Measurements from ENCODE around the gene RHBG. TPM values are rescaled to one million over a fixed set of nuclear protein-coding genes. Genes with fewer than 3 reads are reported as not detected.

Gene RHBG
- total RNA-seq, 1 experiment from 2014 or later: 5.7 TPM

DNA sequence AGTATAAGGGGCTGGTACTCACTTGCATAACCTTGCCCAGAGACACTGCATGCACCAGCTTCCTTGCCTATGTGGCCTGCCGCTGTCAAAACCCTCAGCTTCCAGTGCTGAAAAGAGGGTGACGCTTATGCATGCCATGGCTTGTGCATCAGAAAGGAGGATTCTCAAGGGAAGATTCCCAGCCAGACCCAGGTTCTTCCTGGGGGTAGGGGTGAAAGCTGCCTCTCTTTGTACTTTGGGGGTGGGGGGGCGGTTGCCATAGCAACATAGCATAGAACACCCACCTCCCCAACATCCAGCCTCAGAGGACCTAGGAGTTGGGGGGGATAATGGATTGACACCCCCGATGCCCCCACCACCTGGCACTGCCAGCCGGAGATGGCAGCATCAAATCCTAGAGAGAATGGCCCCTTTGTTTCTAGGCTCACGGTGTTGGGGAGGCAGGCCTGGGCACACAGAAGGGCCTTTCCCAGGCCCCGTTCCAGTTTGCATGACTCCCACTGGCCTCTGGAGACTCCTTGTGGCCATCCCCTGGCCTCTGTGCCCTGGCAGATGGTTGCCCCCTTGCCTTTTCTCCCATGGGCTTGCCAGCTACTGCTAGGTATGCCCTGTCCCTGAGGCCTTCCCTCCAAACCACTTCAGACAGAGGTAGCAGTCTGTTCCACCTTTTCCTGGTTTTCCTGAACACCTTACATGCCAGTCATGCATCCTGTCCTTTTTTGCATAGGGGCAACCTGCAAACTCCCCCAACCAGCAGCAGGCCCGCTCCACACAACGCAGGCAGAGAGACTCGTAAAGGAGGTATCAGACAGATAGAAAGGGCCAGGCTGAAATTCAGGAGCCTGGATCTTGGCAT is 44.6 kb downstream of the RHBG start:
- DNase-seq (ENCODE audit: low read depth, low spot score) (no peak), ATAC-seq (no peak)
- Histone ChIP-seq H3K27ac (ENCODE audit: low read depth, low read length) (no peak overlapping the region), H3K9ac (ENCODE audit: low read length) (no peak overlapping the region), H2AFZ (ENCODE audit: low read depth, low read length, poor library complexity, severe bottlenecking) (no peak overlapping the region), H3K79me2 (ENCODE audit: insufficient read depth, low read length) (peaks cover 31% of the 10 kb centered on the region; the same call in 1 of the 2 replicates), H3K9me2 (ENCODE audit: insufficient read depth) (no peaks in the 10 kb centered on the region), H3K36me3 (ENCODE audit: control insufficient read depth in 1 of 2, insufficient read depth in 2 of 2, low read length in 2 of 2) (peaks cover 0 to 18% of the 10 kb centered on the region in 2 experiments; a peak in 1 of 4 replicates), H3K4me2 (ENCODE audit: low read length) (no peak overlapping the region), H3K9me3 (ENCODE audit: control insufficient read depth in 1 of 2, insufficient read depth in 1 of 2, low read depth in 1 of 2, low read length in 2 of 2) (no peaks in the 10 kb centered on the region), H4K20me1 (ENCODE audit: insufficient read depth) (no peaks in the 10 kb centered on the region), H3K4me1 (ENCODE audit: control insufficient read depth in 1 of 2, insufficient read depth in 2 of 2, low read length in 2 of 2) (peaks cover 0 to 7% of the 10 kb centered on the region in 2 experiments; a peak in 1 of 4 replicates), H3K27me3 (ENCODE audit: insufficient read depth, low read length) (no peaks in the 10 kb centered on the region), H3K4me3 (replicated peaks in 1 of 2; ENCODE audit: low read depth in 1 of 2, low read length in 2 of 2) (no peak overlapping the region)
- intact Hi-C loops (cut with micrococcal nuclease): no loop called here
- BruUV-seq (replicated peaks): no TSS peak
- ChIA-PET POLR2A (no interaction called here), RAD21 (ENCODE audit: low non-redundant PET in 1 of 2, low total read pairs in 2 of 2, uncharacterized antibody in 2 of 2, unreplicated experiment in 2 of 2) (no interaction called here), CTCF (interaction anchor here (0.7 kb wide), 1 partner anchor 276 kb away, joined by 5 read pairs; no protein-coding TSS in a partner anchor)
- TF ChIP-seq TCF7L2 (IDR thresholded peaks at IDR 0.05; ENCODE audit: borderline replicate concordance, extremely low read depth, insufficient read depth, insufficient read length) (no peak), SIN3A (IDR thresholded peaks at IDR 0.05; ENCODE audit: low read depth) (no peak), REST (IDR thresholded peaks at IDR 0.05; ENCODE audit: low read depth) (no peak), SRF (IDR thresholded peaks at IDR 0.05; ENCODE audit: low read depth) (no peak), ELF1 (IDR thresholded peaks at IDR 0.05; ENCODE audit: borderline replicate concordance, low read depth) (no peak), EZH2 (IDR thresholded peaks at IDR 0.05) (no peak), CEBPB (IDR thresholded peaks at IDR 0.05; ENCODE audit: low read depth) (no peak), FOSL1 (IDR thresholded peaks at IDR 0.05; ENCODE audit: low read depth) (no peak)
